Stimulated activated CD4-positive, alpha-beta T cell treated with anti-CD3 and anti-CD28 coated beads, Interleukin-1b, Interleukin-23, amount 100 ng/mL, for 1 hour (primary cell): ENCODE data around the gene PLOD2.

Experiments
- DNase-seq, 2 donors: peaks; one replicate each; pipeline ENCODE4 v3.0.0-alpha.2; 2020; ENCODE audit warnings: low read depth in 2 of 2

The PLOD2 gene

DNA sequence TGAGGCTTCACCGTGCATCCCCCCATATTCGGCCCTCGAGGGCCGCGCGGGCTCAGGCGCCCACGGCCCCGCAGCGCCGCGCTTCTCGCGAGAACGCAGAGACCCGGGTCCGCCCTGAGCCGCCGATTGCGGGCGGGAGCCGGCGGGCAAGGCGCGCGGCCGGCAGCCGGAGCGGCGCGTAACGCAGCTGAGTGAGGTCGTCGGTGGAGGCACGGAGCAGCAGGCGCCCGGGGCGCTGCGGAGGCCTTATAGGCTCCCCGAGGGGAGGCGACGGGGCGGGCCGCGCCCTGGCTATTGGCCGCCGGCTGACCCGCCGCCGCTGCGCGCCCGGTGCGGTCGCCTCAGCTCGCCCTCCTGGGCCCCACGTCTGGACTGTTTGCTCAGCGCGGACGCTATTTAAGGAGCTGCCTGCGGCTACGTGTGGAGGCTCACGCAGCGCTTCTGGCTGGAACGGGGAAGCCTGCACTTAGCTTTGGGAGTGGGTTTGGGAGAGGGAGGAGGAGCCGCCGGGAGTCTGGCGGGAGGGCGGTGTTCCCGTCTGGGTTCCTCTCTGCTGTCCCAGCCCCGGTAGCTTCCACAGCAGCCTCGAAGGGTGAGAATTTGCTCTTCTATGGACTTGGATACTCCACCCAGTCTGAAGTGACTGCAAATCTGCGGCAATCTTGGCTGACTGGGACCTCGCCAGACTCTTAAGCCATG lies at the start of gene PLOD2:
Gene PLOD2, minus strand, starts transcription at position 221 of the 699 bp plus-strand sequence. Its CDS starts 195 bp downstream, at position 26.
- no peak for DNase-seq

DNA sequence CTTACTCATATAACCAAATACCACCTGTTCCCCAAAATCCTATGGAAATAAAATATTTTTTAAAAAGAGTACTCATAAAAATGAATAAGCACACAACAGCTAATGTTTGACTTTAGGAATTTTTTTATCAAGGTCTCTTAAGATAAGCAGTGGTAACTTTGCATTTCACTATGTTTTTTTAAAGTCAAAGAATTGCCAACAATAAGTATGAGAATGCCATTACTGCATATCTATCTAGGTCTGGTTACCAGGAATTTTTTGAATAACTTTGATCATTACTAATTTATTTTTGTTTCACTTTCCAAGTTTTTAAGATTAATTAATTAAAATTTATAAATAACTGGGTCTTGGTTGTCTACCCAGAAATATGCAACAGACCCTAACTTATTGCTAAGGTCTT lies 48.4 kb upstream of the PLOD2 start:
- no peak for DNase-seq

DNA sequence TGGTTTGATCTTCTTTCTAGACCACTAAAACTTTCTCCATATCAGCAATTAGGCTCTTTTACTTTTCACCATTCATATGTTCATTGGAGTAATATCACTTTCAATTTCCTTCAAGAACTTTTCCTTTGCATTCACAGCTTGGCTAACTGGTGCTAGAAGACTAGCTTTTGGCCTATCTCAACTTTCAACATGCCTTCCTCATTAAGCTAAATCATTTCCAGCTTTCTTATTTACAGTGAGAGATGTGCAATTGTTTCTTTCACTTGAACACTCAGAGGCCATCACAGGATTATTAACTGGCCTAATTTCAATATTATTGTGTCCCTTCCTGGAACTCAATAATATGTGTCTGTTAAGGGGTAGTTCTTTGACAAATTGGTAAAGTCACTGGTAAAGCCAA lies 42.8 kb upstream of the PLOD2 start:
- no peak for DNase-seq

DNA sequence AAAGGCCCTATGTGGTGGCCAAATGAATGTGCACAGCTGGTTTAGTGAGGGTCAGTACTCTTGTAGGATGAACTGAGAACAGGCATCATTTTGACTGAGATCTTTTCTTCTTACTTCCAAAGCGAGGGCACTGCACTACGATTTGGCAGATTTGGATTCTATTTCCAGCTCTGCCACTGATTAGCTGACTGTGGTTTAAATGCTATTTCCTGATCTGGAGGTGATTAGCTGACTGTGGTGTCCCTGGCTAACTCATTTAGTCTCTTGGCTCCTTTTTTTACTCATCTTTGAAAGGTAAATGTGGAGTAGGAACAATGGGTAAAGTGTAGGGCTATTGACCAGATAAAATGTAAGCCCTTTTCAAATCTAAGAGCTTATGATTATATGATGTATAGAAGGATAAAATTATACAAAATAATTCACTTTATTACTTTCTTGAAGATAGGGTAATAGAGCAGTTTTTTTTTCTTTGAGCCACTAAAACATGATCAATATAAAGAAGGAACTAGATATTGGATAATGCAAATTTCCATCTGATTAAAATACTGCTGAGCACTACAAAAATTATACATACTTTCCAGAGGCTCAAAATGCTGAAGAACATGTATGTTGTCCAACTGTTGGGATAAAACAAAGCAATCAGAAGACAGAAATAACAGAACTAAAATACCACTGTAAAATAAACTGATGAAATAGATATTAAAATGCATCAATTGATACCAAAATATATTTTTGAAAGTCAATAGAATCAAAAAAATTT lies 39.7 kb upstream of the PLOD2 start:
- DNase-seq = no peak

DNA sequence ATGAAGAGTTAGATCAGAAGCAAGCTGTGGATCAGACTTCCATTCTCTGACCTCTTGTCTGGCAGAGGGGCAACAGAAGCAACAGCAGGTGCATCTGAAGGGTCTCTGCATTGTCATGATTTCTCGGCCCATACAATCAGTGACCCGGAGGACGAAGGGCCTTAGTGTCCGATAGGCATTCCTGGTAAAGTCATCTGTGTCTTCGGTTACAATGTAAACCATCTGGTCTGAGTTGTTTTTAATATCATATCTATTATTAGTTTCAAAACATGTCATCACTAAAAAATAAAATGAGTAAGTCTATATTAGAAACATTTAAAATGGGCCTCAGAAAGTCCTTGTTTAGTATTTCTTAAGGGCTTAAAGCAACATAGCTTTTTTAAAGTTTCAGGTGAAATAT lies 38.8 kb upstream of the PLOD2 start:
- no peak for DNase-seq

DNA sequence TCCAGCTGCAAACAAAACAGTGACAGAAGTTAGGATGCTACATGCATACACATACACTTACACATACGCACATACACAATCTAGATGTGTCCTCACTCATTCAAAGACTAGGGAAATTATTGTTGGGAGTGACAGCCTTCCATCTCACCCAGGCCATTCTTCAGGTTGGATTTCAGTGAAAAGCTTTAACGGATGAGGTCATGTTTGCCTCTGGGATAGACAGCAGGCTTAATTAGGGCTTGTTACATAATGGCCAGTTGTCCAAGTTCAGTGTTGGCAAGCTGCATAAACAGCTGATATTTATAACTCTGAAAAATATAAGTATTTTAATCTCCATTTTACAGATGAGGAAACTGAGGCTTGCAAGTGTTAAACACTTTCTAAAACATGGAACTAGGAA lies 35.8 kb upstream of the PLOD2 start:
- no peak for DNase-seq

DNA sequence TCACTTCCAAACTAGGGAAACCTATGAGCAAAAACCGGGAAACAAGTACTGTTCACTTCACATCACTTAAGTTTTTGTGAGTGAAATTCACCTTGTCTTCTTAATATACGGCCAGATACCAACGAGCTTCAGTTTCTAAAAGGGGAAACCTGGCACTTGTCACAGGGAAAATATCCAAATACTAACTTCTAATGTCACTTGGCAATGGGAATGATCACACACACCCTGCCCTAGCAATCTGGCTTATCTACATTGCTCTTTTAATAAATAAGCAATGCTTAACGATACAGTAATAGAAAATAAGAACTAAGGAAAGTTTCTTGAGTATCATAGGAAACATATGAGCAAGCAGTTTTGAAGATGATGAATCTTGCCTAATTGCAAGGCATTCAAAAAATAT lies 34.6 kb upstream of the PLOD2 start:
- DNase-seq = no peak

DNA sequence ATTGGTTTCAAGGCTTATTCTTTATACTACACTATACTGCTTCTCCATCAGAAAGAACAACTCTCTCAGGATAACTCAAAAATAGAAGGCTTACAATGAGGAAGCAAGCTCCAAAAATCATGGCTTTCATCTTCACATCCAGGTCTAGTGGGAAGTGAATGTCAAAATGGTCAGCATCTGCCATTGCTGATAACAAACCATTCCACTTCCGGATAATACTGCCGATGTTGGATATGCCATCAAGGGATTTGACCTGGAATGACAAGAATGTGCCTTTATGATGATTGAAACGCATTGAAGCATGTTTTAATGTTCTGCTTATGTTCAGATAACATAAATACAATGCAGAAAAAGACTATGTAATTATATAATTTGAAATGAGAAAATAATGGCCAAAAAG lies 34.0 kb upstream of the PLOD2 start:
- no peak for DNase-seq

DNA sequence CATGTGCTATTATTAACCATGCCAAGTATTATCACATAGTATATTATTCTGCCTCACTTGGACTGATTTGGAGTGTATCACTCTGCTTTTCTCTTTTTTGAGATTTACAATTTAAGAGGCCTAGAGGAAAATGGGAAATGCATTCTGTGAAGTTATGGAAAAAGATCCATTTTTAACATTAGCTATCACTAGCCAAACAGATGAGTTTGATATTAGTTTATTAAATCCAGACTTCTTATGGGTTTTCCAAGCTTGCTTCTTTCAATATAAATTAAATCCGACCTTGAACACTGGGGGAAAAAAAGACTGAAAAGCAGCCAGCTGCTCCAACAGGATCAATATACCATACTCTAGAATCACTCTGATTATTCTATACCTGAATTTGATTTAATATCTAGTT lies 30.1 kb upstream of the PLOD2 start:
- no peak for DNase-seq

DNA sequence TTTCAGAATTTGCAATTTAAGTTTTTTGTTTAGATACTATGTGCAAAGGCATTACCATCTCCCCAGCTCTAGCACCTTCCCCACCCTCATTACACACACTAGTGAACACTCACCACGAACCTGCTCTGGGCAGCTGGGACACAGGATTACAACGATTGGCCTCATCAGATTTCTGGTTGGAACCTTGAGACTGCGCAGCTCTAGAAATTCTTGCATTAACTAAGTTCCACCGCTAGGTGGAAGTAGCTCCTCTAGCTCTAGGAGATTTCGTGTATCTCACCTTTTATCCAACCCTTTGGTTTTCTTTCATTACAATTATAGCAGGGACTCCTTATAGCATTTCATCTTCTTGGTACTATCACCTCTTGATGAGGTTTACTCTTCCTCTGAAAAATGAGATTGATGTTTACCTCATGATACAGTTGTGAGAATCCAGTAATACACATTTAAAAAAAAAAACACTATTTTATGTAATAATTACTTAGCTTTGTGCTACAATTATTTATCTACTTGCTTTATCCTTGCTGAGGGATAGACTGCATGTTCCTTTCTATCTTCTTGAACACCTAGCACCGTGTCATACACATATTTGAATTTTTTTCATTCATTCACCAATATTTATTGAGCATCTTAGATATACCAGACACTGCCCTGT lies 28.7 kb upstream of the PLOD2 start:
- no peak for DNase-seq

DNA sequence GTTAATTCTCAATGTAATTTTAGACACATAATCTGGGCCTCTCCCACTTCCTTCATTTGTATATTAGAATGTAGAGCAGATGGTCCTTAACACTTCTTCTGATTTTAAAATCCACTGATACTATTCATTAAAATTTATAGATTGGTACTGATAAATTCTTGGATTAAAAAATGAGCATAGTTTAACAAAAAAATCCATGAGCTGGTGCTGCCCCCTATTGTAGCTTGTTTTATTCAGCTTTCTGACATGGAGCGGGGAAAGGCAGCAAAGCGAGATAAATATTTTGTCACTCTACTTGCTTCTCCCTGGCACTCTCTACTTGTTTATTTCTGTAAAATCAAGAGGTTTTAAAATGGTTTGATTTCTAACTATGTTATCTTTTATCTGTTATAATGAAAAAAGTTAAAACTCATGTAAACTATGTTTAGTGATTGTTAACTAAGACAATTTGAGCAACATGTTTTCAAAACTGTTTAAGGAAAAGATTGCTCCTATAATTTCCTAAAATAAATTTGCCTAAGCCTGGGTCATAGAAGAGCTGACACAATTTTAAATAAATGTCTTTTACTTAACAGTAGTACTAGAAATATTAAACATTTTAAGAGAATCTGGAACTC lies 26.5 kb upstream of the PLOD2 start:
- DNase-seq = no peak

DNA sequence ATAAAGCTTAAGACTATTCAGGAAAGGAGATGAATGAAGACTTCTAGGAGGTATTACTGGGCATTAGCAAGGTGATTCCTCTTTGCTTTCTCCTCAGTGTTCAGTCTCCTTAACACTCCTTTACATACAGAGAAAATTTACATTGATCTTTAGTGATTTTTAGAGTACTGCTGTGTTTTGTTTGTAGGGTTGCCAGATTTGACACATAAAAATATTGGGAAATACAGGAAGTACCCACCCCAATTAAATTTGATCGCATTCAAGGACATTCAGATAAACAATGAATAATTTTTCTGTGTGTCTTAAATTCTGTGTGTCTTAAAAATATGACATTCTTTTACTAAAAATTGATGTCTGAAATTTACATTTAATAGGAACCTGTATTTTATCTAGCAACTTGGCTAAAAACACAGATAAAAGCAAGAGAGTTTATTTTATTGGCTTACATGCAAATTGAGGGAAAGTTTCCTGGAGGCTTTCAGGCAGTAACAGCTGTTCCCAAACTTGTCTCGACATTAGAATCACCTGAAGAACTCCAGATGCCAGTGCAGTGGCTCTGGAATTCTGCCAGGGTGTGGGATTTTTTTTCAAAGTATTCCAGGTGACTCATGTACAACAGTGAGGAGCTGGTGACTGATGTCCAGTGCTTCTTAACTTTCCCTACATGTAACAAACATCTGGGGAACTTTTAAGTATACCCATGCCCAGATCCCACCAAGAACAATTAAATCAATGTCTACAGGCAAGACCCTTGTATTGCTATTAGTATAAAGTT lies 23.4 kb upstream of the PLOD2 start:
- no peak for DNase-seq

DNA sequence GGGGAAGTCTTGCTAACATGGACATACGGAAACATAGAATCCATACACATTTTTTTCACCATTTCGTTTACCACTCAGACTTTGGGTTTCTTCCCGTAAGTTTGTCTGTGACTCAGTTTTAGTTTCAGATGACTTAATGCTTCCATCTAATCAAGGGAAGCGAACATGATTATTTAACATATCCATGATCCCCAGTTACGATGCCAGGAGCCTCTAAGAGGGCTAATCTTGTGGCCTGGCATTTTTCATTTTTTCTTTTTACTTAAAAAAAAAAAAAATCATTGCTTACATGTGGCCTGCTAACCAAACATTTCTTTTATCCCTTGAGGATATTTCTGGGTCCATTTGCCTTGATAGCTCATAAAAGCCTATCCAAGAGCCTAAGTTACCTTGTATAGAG lies 20.2 kb upstream of the PLOD2 start:
- no peak for DNase-seq

DNA sequence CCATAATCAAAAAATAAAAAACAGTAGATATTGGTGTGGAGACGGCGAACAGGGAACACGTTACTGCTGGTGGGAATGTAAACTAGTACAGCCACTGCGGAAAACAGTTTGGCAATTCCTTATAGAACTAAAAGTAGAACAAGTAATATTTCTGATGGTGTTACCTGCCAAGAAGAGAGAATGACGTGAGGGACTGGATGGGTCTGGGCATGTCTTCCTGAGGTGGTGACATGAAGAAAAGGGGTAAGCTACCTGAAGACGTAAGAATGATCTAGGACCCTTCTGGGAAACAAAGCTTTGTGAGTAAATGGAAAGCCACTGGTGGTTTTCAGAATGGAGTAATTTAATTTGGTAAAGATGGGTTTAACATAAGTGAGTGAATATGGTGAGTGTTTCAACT lies 19.4 kb upstream of the PLOD2 start:
- DNase-seq = no peak

DNA sequence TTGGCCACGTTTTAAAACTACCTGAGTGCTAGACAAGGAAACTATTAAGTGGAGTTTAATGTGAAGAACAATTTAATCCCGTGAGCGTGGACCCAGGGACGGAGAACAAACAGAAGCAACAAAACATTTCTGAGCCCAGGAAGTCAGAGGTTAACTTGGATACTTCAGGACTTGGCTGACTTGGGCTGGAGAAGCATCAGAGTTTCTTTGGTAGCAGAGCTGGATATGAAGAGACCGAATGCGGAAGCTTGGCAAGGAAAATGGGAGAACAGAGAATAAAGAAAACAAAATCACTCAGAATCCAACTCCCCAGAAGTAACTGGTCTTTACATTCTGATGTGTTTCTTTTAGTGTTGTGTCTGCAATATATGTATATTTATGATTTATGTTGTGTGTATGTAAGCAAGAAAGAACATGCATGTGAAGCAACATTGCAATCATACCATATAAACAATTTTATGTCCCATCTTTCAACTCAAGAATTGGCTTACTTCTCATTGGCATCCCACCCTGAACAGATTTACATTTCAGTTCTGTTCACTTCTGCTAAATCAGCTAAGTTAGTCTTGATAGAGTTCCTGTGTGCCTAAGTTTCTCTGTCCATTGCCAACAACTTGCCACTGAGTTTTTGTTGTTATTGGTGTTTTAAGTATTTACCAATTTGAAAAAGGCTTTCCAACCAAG lies 17.2 kb upstream of the PLOD2 start:
- DNase-seq = no peak

DNA sequence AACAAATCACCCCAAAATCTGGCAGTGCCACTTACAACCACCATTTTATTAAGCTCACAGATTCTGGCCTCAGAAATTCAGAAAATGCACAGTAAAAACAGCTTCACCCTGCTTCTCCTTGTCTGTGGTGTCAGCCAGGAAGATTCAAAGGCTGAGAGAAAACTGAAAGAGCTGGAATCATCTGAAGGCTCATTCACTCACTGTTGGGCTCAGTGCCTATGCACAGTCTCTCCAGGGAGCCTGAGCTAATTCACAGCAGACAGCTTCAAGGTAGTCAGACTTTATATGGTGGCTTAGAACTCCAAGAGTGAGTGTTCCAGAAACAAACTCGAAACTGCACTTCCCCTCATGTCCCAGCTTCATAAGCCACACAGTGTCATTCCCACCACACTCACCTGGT lies 16.5 kb upstream of the PLOD2 start:
- no peak for DNase-seq

DNA sequence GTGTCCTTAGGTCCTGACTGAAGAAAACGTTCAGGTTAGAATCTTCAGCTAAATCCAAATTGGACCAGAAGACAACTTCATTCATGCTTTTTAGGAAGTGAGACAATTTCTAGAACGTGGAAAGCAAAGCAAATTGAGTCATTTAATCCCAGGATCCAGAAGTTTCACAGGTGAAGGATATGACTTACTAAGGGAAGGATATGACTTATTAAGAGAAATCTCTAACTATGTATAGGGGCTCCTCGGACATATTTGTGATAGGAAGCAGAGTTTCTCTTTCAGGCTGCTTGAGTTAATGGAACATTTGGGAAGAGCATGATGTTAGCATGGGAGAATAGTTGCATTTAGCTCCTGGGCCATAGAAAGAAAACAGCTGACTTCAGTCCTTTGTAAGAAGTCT lies 16.1 kb upstream of the PLOD2 start:
- no peak for DNase-seq

DNA sequence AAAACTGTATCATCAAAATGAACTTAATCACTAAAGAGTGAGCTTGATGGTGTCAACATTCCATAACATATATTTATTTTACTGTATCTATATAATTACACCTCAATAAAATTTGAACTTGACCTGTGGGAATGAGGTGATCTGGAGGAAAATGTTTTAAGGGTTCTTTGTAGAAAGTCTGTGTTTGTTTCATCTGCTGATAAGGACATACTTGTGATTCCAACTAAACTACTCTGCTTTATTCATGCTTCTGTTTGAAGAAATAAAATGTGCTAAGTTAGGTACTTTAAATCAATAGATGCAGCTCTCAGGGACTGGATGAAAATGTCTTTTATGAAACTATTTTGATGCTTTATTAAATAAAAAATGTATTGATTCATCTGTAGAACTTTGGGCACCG lies 11.6 kb upstream of the PLOD2 start:
- DNase-seq = no peak

DNA sequence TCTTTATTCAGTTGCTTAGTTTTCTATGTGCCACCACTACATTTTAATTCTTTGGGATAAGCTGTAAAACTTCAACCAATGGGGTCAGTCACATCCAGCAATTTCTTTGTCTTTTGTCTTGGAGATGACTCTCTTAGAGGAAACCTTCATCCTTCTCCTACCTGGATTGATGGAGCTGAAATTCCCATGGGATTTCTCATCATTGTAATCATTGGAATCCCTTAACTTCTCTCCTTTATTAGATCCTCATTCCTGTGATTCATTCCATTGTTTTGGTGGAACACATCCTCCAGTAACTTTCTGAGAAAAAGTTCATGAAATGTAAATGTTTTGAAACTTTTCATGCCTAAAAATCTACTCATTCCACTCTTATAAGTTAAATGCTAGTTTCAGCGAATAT lies 9.6 kb upstream of the PLOD2 start:
- DNase-seq = no peak

DNA sequence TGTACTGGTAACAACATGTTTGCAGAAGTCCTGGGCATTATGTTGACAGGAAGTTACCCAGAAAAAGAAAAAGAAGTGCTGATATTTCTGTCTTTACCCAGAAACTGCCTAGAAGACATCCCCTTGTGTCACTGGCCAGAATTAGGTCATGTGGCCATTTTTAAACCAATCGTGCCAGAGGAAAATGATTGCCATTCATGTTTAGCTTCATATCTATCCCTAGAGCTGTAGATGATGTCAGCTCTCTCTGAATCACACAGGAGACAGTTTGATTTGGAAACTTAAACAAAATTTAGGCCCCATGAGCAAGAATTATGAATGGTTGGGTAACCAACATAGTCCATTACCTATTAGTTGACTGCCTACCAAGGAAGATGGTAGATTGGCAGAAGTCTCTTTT lies 8.9 kb upstream of the PLOD2 start:
- DNase-seq = no peak

DNA sequence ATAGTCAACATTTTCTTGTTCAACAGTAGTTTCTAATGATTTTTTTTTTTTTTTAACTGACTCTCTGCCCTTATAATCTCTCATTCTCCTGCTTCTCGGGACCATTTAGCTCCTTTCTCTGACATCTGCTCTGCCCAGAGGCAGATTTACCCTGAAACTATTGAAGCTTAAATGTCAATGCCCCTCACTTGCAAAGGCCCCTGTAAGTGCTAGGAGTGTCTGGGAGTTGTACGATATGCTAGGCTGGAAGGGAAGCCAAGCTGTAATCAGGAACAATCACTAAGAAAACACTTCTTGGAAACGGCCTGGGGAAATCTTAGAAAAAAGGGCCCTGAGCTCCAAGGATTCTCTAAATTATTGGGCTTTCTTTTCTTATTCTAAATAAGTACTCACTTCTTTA lies 5.8 kb upstream of the PLOD2 start:
- no peak for DNase-seq
